HG02759 (cell line): Measurements from ENCODE around the gene KCNB1.
"Not testable (repeated sequence)": the region's sequence is repeated elsewhere in the genome, so short reads cannot be mapped to it uniquely, and the experiment has no call there.

ENCODE experiments used
- ATAC-seq: cut with Tn5 transposase; IDR thresholded peaks from one replicate; pipeline ENCODE4 v1.9.1; 2021; ENCODE audit warnings: mild to moderate bottlenecking, moderate library complexity; ENCODE audit not compliant: unreplicated experiment

KCNB1 gene

GRCh38 chr20:49330701-49331615 lies 151.5 kb downstream of the KCNB1 start:
- no peak for ATAC-seq

GRCh38 chr20:49328790-49329189 lies 153.7 kb downstream of the KCNB1 start:
- no peak for ATAC-seq

GRCh38 chr20:49326026-49326425 lies 156.4 kb downstream of the KCNB1 start:
- no peak for ATAC-seq

GRCh38 chr20:49324306-49324705 lies 158.2 kb downstream of the KCNB1 start:
- ATAC-seq: no peak

- no peak for ATAC-seq
Measured at GRCh38 chr20:49323622-49324238, 158.7 kb downstream of the KCNB1 start.

GRCh38 chr20:49320460-49320859 lies 162.0 kb downstream of the KCNB1 start:
- no peak for ATAC-seq

GRCh38 chr20:49319208-49319809 lies 163.2 kb downstream of the KCNB1 start:
- ATAC-seq: no peak

GRCh38 chr20:49318430-49319207 lies 163.8 kb downstream of the KCNB1 start:
- ATAC-seq: no peak

- ATAC-seq: no peak
Measured at GRCh38 chr20:49318091-49318429, 164.4 kb downstream of the KCNB1 start.

GRCh38 chr20:49316704-49317103 lies 165.8 kb downstream of the KCNB1 start:
- no peak for ATAC-seq

GRCh38 chr20:49315580-49315979 lies 166.9 kb downstream of the KCNB1 start:
- ATAC-seq: no peak

GRCh38 chr20:49314052-49314451 lies 168.4 kb downstream of the KCNB1 start:
- ATAC-seq: not testable (repeated sequence)
